HCT116 (cell line): Measurements from ENCODE around the gene TK2. TPM values are rescaled to one million over a fixed set of nuclear protein-coding genes. Genes with fewer than 3 reads are reported as not detected.
A peak's percentile ranks its signal among the peaks of the same experiment; 100 is the strongest.

ENCODE experiments used
- ATAC-seq: fragments of 200-7000 bp; cut with Tn5 transposase; 2 replicates; pipeline ENCODE4 v1.9.1; 2020; ENCODE audit warnings: mild to moderate bottlenecking, moderate library complexity
- BruUV-seq: library from RNA; stranded (reverse); fragments of 400-500 nt; replicated peaks from 2 replicates; lab custom pipeline; 2021; lab: Mats Ljungman, UMichigan
- CTCF ChIA-PET: fragments of 300-600 bp; sonication (Branson Sonifier 250); formaldehyde crosslinking; loops from one replicate; lab custom pipeline; 2021; ENCODE audit warnings: antibody characterized with exemption; lab: Charles Lee
- POLR2A ChIA-PET: fragments of 300-600, 350-600 bp; sonication (Branson Sonifier 250); formaldehyde crosslinking; loops from one replicate; lab custom pipeline; 2021; ENCODE audit warnings: antibody characterized with exemption; lab: Charles Lee
- RAD21 ChIA-PET, 2 experiments: fragments of 300-600 bp; sonication (Branson Sonifier 250); formaldehyde crosslinking; loops; one replicate each; lab custom pipeline; 2023; ENCODE audit warnings: low total read pairs in 2 of 2; ENCODE audit not compliant: uncharacterized antibody in 2 of 2, unreplicated experiment in 2 of 2, low non-redundant PET in 1 of 2; lab: Charles Lee
- DNase-seq: peaks from one replicate; pipeline ENCODE4 v3.0.0-alpha.2; 2010; ENCODE audit warnings: low read depth, low spot score
- H2AFZ ChIP-seq: fragments of 200-600 bp; shearing (Covaris generic), sonication (generic); 2 replicates; pipeline ENCODE4 v1.6.1; 2017; ENCODE audit warnings: low read depth, mixed run types, mixed read lengths, antibody characterized with exemption, low read length; ENCODE audit not compliant: poor library complexity, severe bottlenecking
- H3K27ac ChIP-seq: 2 replicates; pipeline ENCODE4 v1.5.1; 2012; ENCODE audit warnings: low read depth, low read length
- H3K27me3 ChIP-seq: fragments of 200-600 bp; sonication (generic); 2 replicates; pipeline ENCODE4 v1.6.1; 2016; ENCODE audit warnings: mixed run types, low read length, mixed read lengths; ENCODE audit not compliant: insufficient read depth
- H3K36me3 ChIP-seq, 2 experiments: fragments of 200-500 bp in 1 of 2; fragments of 200-600 bp in 1 of 2; sonication (Bioruptor generic) in 1 of 2; sonication (generic) in 1 of 2; 2 replicates each; pipeline versions ENCODE4 v1.5.1 to v1.6.1; 2014 to 2016; ENCODE audit warnings: low read length in 2 of 2, inconsistent platforms in 1 of 2, mixed read lengths in 1 of 2, mixed run types in 1 of 2; ENCODE audit not compliant: insufficient read depth in 2 of 2, control insufficient read depth in 1 of 2
- H3K4me1 ChIP-seq, 2 experiments: fragments of 200-600 bp in 1 of 2; sonication (generic) in 1 of 2; 2 replicates each; pipeline versions ENCODE4 v1.5.1 to v1.6.1; 2012 to 2017; ENCODE audit warnings: low read length in 2 of 2, inconsistent platforms in 1 of 2, mild to moderate bottlenecking in 1 of 2, mixed read lengths in 1 of 2, mixed run types in 1 of 2, moderate library complexity in 1 of 2; ENCODE audit not compliant: insufficient read depth in 2 of 2, control insufficient read depth in 1 of 2
- H3K4me2 ChIP-seq: fragments of 200-600 bp; sonication (generic); 2 replicates; pipeline ENCODE4 v1.6.1; 2017; ENCODE audit warnings: mixed run types, low read length, mixed read lengths
- H3K4me3 ChIP-seq, 2 experiments: fragments of 200-600 bp in 1 of 2; sonication (generic) in 1 of 2; replicated peaks in 1 of 2; 2 replicates each; pipeline ENCODE4 v1.5.1; 2011 to 2016; ENCODE audit warnings: low read length in 2 of 2, control low read depth in 1 of 2, low read depth in 1 of 2, mild to moderate bottlenecking in 1 of 2, mixed read lengths in 1 of 2, mixed run types in 1 of 2
- H3K79me2 ChIP-seq: fragments of 200-600 bp; sonication (generic); 2 replicates; pipeline ENCODE4 v1.6.1; 2017; ENCODE audit warnings: mild to moderate bottlenecking, mixed run types, low read length, moderate library complexity, mixed read lengths; ENCODE audit not compliant: insufficient read depth
- H3K9ac ChIP-seq: fragments of 200-600 bp; sonication (generic); 2 replicates; pipeline ENCODE4 v1.6.1; 2016; ENCODE audit warnings: low read length, mixed read lengths
- H3K9me2 ChIP-seq: fragments of 200-600 bp; sonication (generic), shearing (Covaris generic); 2 replicates; pipeline ENCODE4 v1.6.1; 2017; ENCODE audit warnings: mixed run types, mild to moderate bottlenecking, moderate library complexity; ENCODE audit not compliant: insufficient read depth
- H3K9me3 ChIP-seq, 2 experiments: fragments of 200-500 bp in 1 of 2; fragments of 200-600 bp in 1 of 2; sonication (Bioruptor generic) in 1 of 2; sonication (generic) in 1 of 2; 2 replicates each; pipeline ENCODE4 v1.6.1; 2014 to 2017; ENCODE audit warnings: low read length in 2 of 2, mixed read lengths in 2 of 2, inconsistent platforms in 1 of 2, low read depth in 1 of 2, mild to moderate bottlenecking in 1 of 2, mixed run types in 1 of 2, moderate library complexity in 1 of 2; ENCODE audit not compliant: control insufficient read depth in 1 of 2, insufficient read depth in 1 of 2
- H4K20me1 ChIP-seq: fragments of 200-600 bp; sonication (generic), shearing (Covaris generic); 2 replicates; pipeline ENCODE4 v1.6.1; 2017; ENCODE audit warnings: mixed run types, mild to moderate bottlenecking, moderate library complexity; ENCODE audit not compliant: insufficient read depth
- EGR1 ChIP-seq: IDR thresholded peaks from 2 replicates; pipeline ENCODE4 v1.6.1; 2012; ENCODE audit warnings: low read depth
- EZH2 ChIP-seq: fragments of 200-600 bp; sonication (generic); IDR thresholded peaks from 2 replicates; pipeline ENCODE4 v1.6.1; 2017; ENCODE audit warnings: antibody characterized with exemption, mixed run types
- EZH2phosphoT487 ChIP-seq: fragments of 200-600 bp; IDR thresholded peaks from 2 replicates; pipeline ENCODE4 v1.6.1; 2018; ENCODE audit warnings: antibody characterized with exemption, borderline replicate concordance
- FOSL1 ChIP-seq: IDR thresholded peaks from 2 replicates; pipeline ENCODE4 v1.6.1; 2012; ENCODE audit warnings: low read depth
- RAD21 ChIP-seq: IDR thresholded peaks from 2 replicates; pipeline ENCODE4 v1.6.1; 2012; ENCODE audit warnings: low read depth, mild to moderate bottlenecking
- TCF7L2 ChIP-seq: IDR thresholded peaks from 2 replicates; pipeline ENCODE4 v1.7.0; 2011; ENCODE audit warnings: borderline replicate concordance, inconsistent platforms; ENCODE audit not compliant: insufficient read depth, insufficient read length; ENCODE audit errors: extremely low read depth
- intact Hi-C: fragments of 100-400 bp; cut with micrococcal nuclease; formaldehyde crosslinking; loops from 2 replicates; pipeline ENCODE4 v1.10.0; 2022
- total RNA-seq: library from RNA; stranded (reverse); gene quantifications from one replicate; pipeline ENCODE4 v1.2.1, GENCODE V29; 2021; ENCODE audit not compliant: unreplicated experiment
- TF ChIP-seq, protein P1 (sequence below): IDR thresholded peaks from 2 replicates; pipeline ENCODE4 v1.6.1; 2012; ENCODE audit warnings: low read depth
- TF ChIP-seq, protein P2 (sequence below), 3 experiments: fragments of 200-600 bp in 1 of 3; sonication (generic) in 1 of 3; IDR thresholded peaks in 2 of 3; conservative IDR thresholded peaks in 1 of 3; 2 replicates each; pipeline ENCODE4 v1.5.1; 2012 to 2017; ENCODE audit warnings: low read depth in 2 of 3, low read length in 2 of 3, antibody characterized with exemption in 1 of 3, borderline replicate concordance in 1 of 3, control low read depth in 1 of 3, mild to moderate bottlenecking in 1 of 3, mixed read lengths in 1 of 3, mixed run types in 1 of 3, moderate library complexity in 1 of 3; ENCODE audit not compliant: insufficient read depth in 1 of 3

The TK2 gene
- total RNA-seq, 1 experiment from 2014 or later, result 15.4 TPM

GRCh38 chr16:66562409-66562808, 12.5 kb upstream of the TK2 start:
- CTCF ChIA-PET, result interaction anchor here (1.2 to 3.0 kb wide), 7 partner anchors 27 to 306 kb away, joined by 3 to 8 read pairs (median 5); no protein-coding TSS in a partner anchor
- no peaks in the 10 kb centered on the region for H3K27me3 ChIP-seq

More at GRCh38 chr16:66562409-66562808, 12.5 kb upstream of the TK2 start:
- POLR2A ChIA-PET, result interaction anchor here (0.8 kb wide), 1 partner anchor 8 kb away, joined by 3 read pairs; no protein-coding TSS in a partner anchor
- Histone ChIP-seq H4K20me1 (no peaks in the 10 kb centered on the region), H3K36me3 (peaks cover 0 to 4% of the 10 kb centered on the region in 2 experiments; a peak in 1 of 4 replicates), H3K9me2 (no peaks in the 10 kb centered on the region), H3K4me1 (no peaks in the 10 kb centered on the region), H3K4me3 (no peak overlapping the region), H3K27ac (no peak overlapping the region), H3K79me2 (no peaks in the 10 kb centered on the region), H2AFZ (no peak overlapping the region), H3K4me2 (no peak overlapping the region), H3K9ac (no peak overlapping the region), H3K9me3 (no peaks in the 10 kb centered on the region)
- no TSS peak for BruUV-seq
- intact Hi-C loops, result loop anchor here (5.0 kb wide), 1 partner anchor 310 kb away; no protein-coding TSS in a partner anchor
- DNase-seq (no peak), ATAC-seq (no peak)
- TF ChIP-seq EZH2 (no peak), EZH2phosphoT487 (no peak), RAD21 (peak; percentile 54), FOSL1 (no peak), EGR1 (no peak), TCF7L2 (no peak)
- TF ChIP-seq, protein P1, sequence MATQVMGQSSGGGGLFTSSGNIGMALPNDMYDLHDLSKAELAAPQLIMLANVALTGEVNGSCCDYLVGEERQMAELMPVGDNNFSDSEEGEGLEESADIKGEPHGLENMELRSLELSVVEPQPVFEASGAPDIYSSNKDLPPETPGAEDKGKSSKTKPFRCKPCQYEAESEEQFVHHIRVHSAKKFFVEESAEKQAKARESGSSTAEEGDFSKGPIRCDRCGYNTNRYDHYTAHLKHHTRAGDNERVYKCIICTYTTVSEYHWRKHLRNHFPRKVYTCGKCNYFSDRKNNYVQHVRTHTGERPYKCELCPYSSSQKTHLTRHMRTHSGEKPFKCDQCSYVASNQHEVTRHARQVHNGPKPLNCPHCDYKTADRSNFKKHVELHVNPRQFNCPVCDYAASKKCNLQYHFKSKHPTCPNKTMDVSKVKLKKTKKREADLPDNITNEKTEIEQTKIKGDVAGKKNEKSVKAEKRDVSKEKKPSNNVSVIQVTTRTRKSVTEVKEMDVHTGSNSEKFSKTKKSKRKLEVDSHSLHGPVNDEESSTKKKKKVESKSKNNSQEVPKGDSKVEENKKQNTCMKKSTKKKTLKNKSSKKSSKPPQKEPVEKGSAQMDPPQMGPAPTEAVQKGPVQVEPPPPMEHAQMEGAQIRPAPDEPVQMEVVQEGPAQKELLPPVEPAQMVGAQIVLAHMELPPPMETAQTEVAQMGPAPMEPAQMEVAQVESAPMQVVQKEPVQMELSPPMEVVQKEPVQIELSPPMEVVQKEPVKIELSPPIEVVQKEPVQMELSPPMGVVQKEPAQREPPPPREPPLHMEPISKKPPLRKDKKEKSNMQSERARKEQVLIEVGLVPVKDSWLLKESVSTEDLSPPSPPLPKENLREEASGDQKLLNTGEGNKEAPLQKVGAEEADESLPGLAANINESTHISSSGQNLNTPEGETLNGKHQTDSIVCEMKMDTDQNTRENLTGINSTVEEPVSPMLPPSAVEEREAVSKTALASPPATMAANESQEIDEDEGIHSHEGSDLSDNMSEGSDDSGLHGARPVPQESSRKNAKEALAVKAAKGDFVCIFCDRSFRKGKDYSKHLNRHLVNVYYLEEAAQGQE, result no peak
- TF ChIP-seq, protein P2, sequence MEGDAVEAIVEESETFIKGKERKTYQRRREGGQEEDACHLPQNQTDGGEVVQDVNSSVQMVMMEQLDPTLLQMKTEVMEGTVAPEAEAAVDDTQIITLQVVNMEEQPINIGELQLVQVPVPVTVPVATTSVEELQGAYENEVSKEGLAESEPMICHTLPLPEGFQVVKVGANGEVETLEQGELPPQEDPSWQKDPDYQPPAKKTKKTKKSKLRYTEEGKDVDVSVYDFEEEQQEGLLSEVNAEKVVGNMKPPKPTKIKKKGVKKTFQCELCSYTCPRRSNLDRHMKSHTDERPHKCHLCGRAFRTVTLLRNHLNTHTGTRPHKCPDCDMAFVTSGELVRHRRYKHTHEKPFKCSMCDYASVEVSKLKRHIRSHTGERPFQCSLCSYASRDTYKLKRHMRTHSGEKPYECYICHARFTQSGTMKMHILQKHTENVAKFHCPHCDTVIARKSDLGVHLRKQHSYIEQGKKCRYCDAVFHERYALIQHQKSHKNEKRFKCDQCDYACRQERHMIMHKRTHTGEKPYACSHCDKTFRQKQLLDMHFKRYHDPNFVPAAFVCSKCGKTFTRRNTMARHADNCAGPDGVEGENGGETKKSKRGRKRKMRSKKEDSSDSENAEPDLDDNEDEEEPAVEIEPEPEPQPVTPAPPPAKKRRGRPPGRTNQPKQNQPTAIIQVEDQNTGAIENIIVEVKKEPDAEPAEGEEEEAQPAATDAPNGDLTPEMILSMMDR (IDR thresholded peaks at IDR 0.05 in 2 of 3, conservative IDR thresholded peaks at IDR 0.05 in 1 of 3; ENCODE audit: borderline replicate concordance in 1 of 3, insufficient read depth in 1 of 3, low read depth in 2 of 3, low read length in 2 of 3), result peak in 2 of 3 experiments; percentile 30; a peak in 2 of 6 replicates
- RAD21 ChIA-PET, result interaction anchor here in 1 of 2 experiments (1.5 kb wide), 1 partner anchor 46 kb away, joined by 3 read pairs; no protein-coding TSS in a partner anchor
